Peyer's patch (tissue), 4 donors: Measurements from ENCODE around the gene ZNF451. TPM values are rescaled to one million over a fixed set of nuclear protein-coding genes. Genes with fewer than 3 reads are reported as not detected.

Experiments
- DNase-seq, 3 donors: peaks; one replicate each; pipeline ENCODE4 v3.0.0-alpha.2; 2017 to 2019
- H3K27ac ChIP-seq, 4 donors: fragments of 200-600 bp; sonication (generic); one replicate each; pipeline ENCODE4 v1.5.1; 2016 to 2019
- H3K27me3 ChIP-seq, 2 donors: fragments of 200-600 bp; sonication (generic); one replicate each; pipeline ENCODE4 v1.5.1; 2019
- H3K36me3 ChIP-seq, 3 donors: fragments of 200-600 bp; sonication (generic); one replicate each; pipeline ENCODE4 v1.5.1; 2016 to 2019
- H3K4me1 ChIP-seq, 4 donors: fragments of 200-600 bp; sonication (generic); one replicate each; pipeline ENCODE4 v1.5.1; 2016 to 2019
- H3K4me3 ChIP-seq, 4 donors: fragments of 200-600 bp; sonication (generic); 1 replicate in 3 of 4; 2 replicates in 1 of 4; pipeline ENCODE4 v1.5.1; 2016 to 2019; ENCODE audit warnings: mild to moderate bottlenecking in 1 of 4
- H3K9me3 ChIP-seq, 4 donors: fragments of 200-600 bp; sonication (generic); one replicate each; pipeline ENCODE4 v1.5.1; 2016 to 2019; ENCODE audit warnings: mild to moderate bottlenecking in 1 of 4
- POLR2A ChIP-seq, 2 donors: fragments of 450-650 bp; IDR thresholded peaks; one replicate each; pipeline ENCODE4 v1.5.1; 2017; ENCODE audit warnings: antibody characterized with exemption in 2 of 2, mild to moderate bottlenecking in 2 of 2, moderate library complexity in 2 of 2
- total RNA-seq, 4 donors: library from RNA; depleted of rRNA; stranded (reverse); fragments of >200 nt; gene quantifications; one replicate each; pipeline ENCODE4 v1.1.0, GENCODE V29; 2016
- TF ChIP-seq, protein P1 (sequence below), 6 experiments: fragments of 450-650 bp in 4 of 6; fragments of 200-600 bp in 2 of 6; sonication (generic) in 1 of 6; IDR thresholded peaks; one replicate each; pipeline ENCODE4 v1.5.1; 2017 to 2019; ENCODE audit warnings: antibody characterized with exemption in 6 of 6, mild to moderate bottlenecking in 3 of 6, moderate library complexity in 1 of 6

ZNF451 gene
- total RNA-seq, 4 donors from 2014 or later: 44.5 to 106 (median 54.9) TPM

DNA sequence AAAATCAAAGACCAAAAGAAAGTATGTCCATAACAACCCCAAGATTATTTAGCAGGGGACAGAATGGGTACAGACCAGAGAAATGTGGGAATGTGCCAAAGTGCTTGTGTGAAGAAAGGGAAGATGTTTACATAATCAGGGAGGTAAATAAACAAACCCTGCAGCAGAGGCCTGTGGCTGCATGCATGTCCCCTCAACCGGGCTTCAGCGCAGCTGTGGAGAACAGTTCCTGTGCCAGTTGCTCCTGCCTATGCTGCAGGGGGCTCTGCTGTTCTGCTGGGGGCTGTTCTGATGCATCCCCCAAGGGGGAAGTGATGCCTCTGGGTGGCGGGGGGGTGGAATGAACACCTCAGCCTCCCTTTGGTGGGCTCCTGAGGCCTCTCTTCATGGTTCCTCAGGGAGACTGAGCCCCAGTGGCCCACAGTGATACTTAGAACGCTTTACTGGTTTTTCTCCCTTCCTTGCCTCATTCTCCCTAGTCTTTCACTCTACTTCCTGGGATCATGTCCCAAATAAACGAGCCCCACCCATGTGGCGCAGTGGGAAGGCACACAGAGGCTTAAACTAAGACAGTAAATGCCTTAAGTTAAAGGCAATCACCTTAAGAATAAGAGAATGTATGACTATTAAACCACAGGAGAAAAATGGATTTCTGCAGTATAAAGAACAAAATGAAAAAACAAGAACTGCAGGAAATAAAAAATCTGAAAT, 109.1 kb downstream of the ZNF451 start:
- Histone ChIP-seq H3K4me3 (no peak overlapping the region), H3K4me1 (no peaks in the 10 kb centered on the region), H3K27ac (no peak overlapping the region), H3K9me3 (no peaks in the 10 kb centered on the region), H3K27me3 (no peaks in the 10 kb centered on the region), H3K36me3 (no peaks in the 10 kb centered on the region)
- TF ChIP-seq, protein P1, sequence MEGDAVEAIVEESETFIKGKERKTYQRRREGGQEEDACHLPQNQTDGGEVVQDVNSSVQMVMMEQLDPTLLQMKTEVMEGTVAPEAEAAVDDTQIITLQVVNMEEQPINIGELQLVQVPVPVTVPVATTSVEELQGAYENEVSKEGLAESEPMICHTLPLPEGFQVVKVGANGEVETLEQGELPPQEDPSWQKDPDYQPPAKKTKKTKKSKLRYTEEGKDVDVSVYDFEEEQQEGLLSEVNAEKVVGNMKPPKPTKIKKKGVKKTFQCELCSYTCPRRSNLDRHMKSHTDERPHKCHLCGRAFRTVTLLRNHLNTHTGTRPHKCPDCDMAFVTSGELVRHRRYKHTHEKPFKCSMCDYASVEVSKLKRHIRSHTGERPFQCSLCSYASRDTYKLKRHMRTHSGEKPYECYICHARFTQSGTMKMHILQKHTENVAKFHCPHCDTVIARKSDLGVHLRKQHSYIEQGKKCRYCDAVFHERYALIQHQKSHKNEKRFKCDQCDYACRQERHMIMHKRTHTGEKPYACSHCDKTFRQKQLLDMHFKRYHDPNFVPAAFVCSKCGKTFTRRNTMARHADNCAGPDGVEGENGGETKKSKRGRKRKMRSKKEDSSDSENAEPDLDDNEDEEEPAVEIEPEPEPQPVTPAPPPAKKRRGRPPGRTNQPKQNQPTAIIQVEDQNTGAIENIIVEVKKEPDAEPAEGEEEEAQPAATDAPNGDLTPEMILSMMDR (IDR thresholded peaks at IDR 0.05): no peak
- TF ChIP-seq POLR2A (IDR thresholded peaks at IDR 0.05): no peak
- no peak for DNase-seq

DNA sequence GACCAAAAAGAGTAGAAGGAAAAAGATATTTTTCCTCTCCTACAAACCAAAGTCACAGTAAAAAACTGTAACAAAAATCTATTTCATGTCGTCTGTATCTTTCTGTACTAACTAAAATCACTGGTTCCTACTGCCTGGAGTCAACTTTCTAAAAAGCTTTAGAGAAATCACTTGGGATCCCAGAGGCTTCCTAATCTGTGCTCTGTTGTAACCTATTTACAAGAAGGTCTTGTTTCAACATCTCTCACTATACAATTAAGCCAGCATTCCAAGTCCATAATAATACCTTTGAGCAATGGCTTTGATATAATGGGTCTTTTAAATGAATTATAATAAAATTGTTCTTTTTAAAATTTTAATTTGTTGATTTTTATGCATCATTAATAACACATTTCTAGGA, 111.7 kb downstream of the ZNF451 start:
- H3K4me1 ChIP-seq: no peaks in the 10 kb centered on the region
- H3K36me3 ChIP-seq: no peaks in the 10 kb centered on the region
- TF ChIP-seq, protein P1 (IDR thresholded peaks at IDR 0.05): no peak
- no peak for TF ChIP-seq POLR2A (IDR thresholded peaks at IDR 0.05)
- H3K27ac ChIP-seq: no peak overlapping the region
- H3K4me3 ChIP-seq: no peak overlapping the region
- H3K9me3 ChIP-seq: no peaks in the 10 kb centered on the region
- no peaks in the 10 kb centered on the region for H3K27me3 ChIP-seq
- no peak for DNase-seq

DNA sequence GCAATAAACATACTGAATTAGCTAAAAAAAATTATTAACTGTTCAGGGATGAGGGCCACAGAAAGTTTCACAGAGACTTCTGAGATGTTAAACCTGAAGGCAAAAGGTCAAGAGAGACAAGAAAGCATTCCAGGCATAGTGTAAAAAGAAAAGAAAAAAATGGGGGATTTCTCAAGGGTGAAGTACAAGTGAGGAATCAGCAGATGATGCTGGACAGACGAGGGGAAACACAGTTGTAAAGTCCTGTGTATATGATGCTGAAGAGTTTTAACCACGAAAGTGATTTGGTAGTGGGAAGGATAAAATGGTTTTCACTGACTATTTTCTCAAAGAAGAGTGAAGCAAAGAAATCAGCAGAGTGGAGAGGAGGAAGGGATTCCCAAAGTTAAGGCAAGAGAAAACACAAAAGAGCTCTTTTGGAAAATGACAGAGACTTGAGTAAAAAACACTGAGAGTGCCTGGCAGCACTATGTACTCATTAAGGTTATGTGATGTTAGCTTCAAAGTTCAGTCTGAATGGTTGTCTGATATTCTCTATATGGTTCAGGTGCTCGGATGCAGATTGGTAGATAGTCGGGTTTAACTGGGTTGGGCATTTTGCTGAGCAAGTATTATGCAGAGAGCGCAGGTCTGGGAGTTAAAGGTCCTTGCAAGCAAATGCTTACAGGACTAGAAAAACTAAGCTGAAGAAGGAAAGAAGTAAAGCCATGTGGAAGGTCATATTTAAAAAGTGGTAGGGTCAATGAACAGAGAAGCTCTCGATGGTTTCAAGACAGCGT, 115.8 kb downstream of the ZNF451 start:
- no peaks in the 10 kb centered on the region for H3K4me1 ChIP-seq
- no peaks in the 10 kb centered on the region for H3K9me3 ChIP-seq
- H3K27ac ChIP-seq: no peak overlapping the region

DNA sequence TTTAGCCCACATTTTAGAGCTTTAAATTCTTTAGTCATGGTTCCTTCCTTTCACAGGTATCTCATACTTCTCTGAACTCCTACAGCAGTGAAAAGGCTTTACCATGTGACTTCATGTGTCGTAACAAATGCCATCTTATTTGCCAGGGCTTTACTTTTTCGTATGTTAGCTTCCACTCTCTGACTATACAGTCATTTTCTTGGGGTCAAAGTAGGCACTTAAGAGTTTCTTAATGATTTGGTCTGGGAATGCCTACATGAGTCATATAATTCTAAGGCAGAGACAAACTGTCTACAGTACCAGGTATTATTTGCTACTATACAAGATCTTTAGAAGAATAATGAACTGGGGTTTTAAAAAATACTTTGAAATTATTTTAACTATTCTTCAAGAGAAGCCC, 117.2 kb downstream of the ZNF451 start:
- Histone ChIP-seq H3K4me3 (no peak overlapping the region), H3K4me1 (no peaks in the 10 kb centered on the region), H3K36me3 (no peaks in the 10 kb centered on the region), H3K9me3 (no peaks in the 10 kb centered on the region), H3K27ac (no peak overlapping the region), H3K27me3 (no peaks in the 10 kb centered on the region)
- TF ChIP-seq, protein P1 (IDR thresholded peaks at IDR 0.05): no peak
- TF ChIP-seq POLR2A (IDR thresholded peaks at IDR 0.05): no peak
- DNase-seq: no peak

More for the DNA sequence above, 115.8 kb downstream of the ZNF451 start:
- DNase-seq: no peak
- Histone ChIP-seq H3K27me3 (no peaks in the 10 kb centered on the region), H3K4me3 (no peak overlapping the region), H3K36me3 (no peaks in the 10 kb centered on the region)
- no peak for TF ChIP-seq POLR2A (IDR thresholded peaks at IDR 0.05)

DNA sequence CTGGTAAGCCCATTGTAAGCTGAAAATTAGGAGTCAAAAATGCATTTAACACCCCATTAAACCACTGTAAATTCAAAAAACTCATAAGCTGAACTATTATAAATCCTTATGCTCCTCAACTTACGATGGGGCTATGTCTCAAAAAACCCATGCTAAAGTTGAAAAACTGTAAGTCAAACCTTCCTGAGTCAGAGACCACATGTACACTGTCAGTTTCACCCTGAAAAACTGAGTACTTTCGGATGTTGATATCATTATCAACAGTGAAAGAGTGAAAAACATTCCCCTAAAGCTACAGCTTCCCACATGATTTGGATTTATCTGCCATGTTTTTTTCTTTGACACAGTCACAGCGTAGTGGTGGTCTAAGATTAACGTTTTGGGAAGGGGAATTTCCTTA, 117.9 kb downstream of the ZNF451 start:
- H3K4me1 ChIP-seq: no peaks in the 10 kb centered on the region
- no peaks in the 10 kb centered on the region for H3K9me3 ChIP-seq
- H3K27ac ChIP-seq: no peak overlapping the region
- no peak for DNase-seq
- TF ChIP-seq POLR2A (IDR thresholded peaks at IDR 0.05): no peak
- no peak overlapping the region for H3K4me3 ChIP-seq
- no peaks in the 10 kb centered on the region for H3K36me3 ChIP-seq
- no peaks in the 10 kb centered on the region for H3K27me3 ChIP-seq

DNA sequence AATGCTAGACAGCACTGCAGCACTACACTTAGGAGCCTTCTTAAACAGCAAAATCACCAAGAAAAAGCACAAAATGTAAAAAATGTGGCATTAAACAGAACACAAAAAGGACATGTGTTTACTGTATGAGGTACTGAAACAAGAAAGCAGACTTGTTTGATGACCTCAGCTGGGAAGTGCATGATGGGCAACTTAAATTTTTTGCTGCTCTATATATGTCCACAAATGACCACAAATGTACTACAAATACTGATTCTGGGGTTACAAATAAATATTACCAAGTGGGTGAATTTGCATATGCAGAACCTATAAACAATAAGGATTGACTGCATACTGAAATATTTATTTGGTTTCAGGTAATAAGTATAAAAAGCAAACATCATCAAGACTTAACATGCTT, 119.0 kb downstream of the ZNF451 start:
- TF ChIP-seq, protein P1 (IDR thresholded peaks at IDR 0.05): no peak
- TF ChIP-seq POLR2A (IDR thresholded peaks at IDR 0.05): no peak
- Histone ChIP-seq H3K36me3 (no peaks in the 10 kb centered on the region), H3K4me3 (no peak overlapping the region), H3K27me3 (no peaks in the 10 kb centered on the region), H3K9me3 (no peaks in the 10 kb centered on the region), H3K4me1 (no peaks in the 10 kb centered on the region), H3K27ac (no peak overlapping the region)
- no peak for DNase-seq
